Islet of Langerhans (tissue), 1 donor: ENCODE data around the gene CASKIN1.
"Not testable (repeated sequence)": the region's sequence is repeated elsewhere in the genome, so short reads cannot be mapped to it uniquely, and the experiment has no call there.

Experiments
- FAIRE-seq: peaks from one replicate; lab custom pipeline; 2011; peaks lifted over from hg19 to GRCh38; lab: Jason Lieb, UNC

Gene CASKIN1

GRCh38 chr16:2196162-2196980, at the start of gene CASKIN1:
Gene CASKIN1 (minus strand): TSS chr16:2196605. CDS start chr16:2196432, 173 bp downstream.
- FAIRE-seq = no peak

- FAIRE-seq = no peak
Measured at GRCh38 chr16:2244926-2245795, 48.8 kb upstream of the CASKIN1 start.

GRCh38 chr16:2244301-2244700, 47.9 kb upstream of the CASKIN1 start:
- FAIRE-seq = no peak

- FAIRE-seq = no peak
Measured at GRCh38 chr16:2243781-2244180, 47.4 kb upstream of the CASKIN1 start.

- FAIRE-seq = no peak
Measured at GRCh38 chr16:2243031-2243528, 46.7 kb upstream of the CASKIN1 start.

GRCh38 chr16:2242598-2242997, 46.2 kb upstream of the CASKIN1 start:
- no peak for FAIRE-seq

GRCh38 chr16:2240331-2240730, 43.9 kb upstream of the CASKIN1 start:
- FAIRE-seq = not testable (repeated sequence)

GRCh38 chr16:2238838-2239675, 42.7 kb upstream of the CASKIN1 start:
- FAIRE-seq = no peak

- FAIRE-seq = no peak
Measured at GRCh38 chr16:2238150-2238837, 41.9 kb upstream of the CASKIN1 start.

GRCh38 chr16:2237493-2238149, 41.2 kb upstream of the CASKIN1 start:
- no peak for FAIRE-seq

GRCh38 chr16:2237102-2237482, 40.7 kb upstream of the CASKIN1 start:
- FAIRE-seq = no peak

- no peak for FAIRE-seq
Measured at GRCh38 chr16:2236337-2237101, 40.1 kb upstream of the CASKIN1 start, which contains the start of gene DNASE1L2. Gene DNASE1L2 (plus strand): TSS chr16:2236444. CDS start chr16:2236817, 373 bp downstream.

GRCh38 chr16:2235695-2236336, 39.4 kb upstream of the CASKIN1 start:
- no peak for FAIRE-seq

- FAIRE-seq = no peak
Measured at GRCh38 chr16:2235234-2235651, 38.8 kb upstream of the CASKIN1 start.

GRCh38 chr16:2234813-2235170, 38.4 kb upstream of the CASKIN1 start:
- no peak for FAIRE-seq

GRCh38 chr16:2233872-2234812, 37.7 kb upstream of the CASKIN1 start:
- FAIRE-seq = no peak

- FAIRE-seq = no peak
Measured at GRCh38 chr16:2233046-2233775, 36.8 kb upstream of the CASKIN1 start.
